Measurements from ENCODE around the gene TSPAN7.

DNA sequence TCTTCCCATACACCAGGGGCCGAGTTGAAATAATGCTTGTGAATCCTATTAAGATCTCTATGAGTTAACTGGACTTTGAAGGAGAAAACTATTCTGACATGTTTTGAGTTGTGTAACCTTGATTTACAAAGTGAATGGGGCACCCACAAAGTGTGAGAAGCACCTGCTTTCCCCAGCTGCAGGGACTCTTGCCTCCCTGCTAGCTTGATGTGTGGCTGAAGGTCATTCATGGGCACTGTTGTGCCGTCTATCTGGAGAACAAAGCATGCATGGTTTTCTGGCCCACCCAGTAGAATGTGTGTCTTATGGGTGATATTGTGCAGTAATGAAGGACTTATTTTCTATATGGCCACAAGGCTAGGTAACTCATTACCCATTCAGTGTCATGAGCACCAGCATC lies 53.1 kb downstream of the TSPAN7 start:
- TF ChIP-seq KDM1A (IDR thresholded peaks at IDR 0.05; ENCODE audit: borderline replicate concordance, low read length) = no peak
- TF ChIP-seq, protein P1, sequence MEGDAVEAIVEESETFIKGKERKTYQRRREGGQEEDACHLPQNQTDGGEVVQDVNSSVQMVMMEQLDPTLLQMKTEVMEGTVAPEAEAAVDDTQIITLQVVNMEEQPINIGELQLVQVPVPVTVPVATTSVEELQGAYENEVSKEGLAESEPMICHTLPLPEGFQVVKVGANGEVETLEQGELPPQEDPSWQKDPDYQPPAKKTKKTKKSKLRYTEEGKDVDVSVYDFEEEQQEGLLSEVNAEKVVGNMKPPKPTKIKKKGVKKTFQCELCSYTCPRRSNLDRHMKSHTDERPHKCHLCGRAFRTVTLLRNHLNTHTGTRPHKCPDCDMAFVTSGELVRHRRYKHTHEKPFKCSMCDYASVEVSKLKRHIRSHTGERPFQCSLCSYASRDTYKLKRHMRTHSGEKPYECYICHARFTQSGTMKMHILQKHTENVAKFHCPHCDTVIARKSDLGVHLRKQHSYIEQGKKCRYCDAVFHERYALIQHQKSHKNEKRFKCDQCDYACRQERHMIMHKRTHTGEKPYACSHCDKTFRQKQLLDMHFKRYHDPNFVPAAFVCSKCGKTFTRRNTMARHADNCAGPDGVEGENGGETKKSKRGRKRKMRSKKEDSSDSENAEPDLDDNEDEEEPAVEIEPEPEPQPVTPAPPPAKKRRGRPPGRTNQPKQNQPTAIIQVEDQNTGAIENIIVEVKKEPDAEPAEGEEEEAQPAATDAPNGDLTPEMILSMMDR (IDR thresholded peaks at IDR 0.05; ENCODE audit: control extremely low read depth in 1 of 3, insufficient read depth in 1 of 3, low read depth in 1 of 3, low read length in 3 of 3) = no peak
- no peak for TF ChIP-seq CEBPB (IDR thresholded peaks at IDR 0.05; ENCODE audit: low read depth, low read length)
- no peak for TF ChIP-seq JUND (IDR thresholded peaks at IDR 0.05; ENCODE audit: low read length)
- TF ChIP-seq, protein P2, sequence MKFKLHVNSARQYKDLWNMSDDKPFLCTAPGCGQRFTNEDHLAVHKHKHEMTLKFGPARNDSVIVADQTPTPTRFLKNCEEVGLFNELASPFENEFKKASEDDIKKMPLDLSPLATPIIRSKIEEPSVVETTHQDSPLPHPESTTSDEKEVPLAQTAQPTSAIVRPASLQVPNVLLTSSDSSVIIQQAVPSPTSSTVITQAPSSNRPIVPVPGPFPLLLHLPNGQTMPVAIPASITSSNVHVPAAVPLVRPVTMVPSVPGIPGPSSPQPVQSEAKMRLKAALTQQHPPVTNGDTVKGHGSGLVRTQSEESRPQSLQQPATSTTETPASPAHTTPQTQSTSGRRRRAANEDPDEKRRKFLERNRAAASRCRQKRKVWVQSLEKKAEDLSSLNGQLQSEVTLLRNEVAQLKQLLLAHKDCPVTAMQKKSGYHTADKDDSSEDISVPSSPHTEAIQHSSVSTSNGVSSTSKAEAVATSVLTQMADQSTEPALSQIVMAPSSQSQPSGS (IDR thresholded peaks at IDR 0.05; ENCODE audit: low read length) = no peak
- no peak for TF ChIP-seq SIN3A (conservative IDR thresholded peaks at IDR 0.05 in 1 of 2, IDR thresholded peaks at IDR 0.05 in 1 of 2; ENCODE audit: low read depth in 1 of 2, low read length in 2 of 2)

All from H1 (cell line).